T-helper 1 cell treated with Interleukin-12 subunit alpha and Interleukin-12 subunit beta and Interleukin-4 antibody, amounts not matched to agents 30 μg/mL and 1 μg/mL, for 36 hours (primary cell): ENCODE results near the gene UNKL.

Experiments used
- H3K27ac Mint-ChIP-seq: one replicate; pipeline ENCODE4 v1.8.0; 2021; ENCODE audit warnings: mild to moderate bottlenecking, mixed read lengths
- H3K27me3 Mint-ChIP-seq: one replicate; pipeline ENCODE4 v1.8.0; 2021; ENCODE audit warnings: low read depth, mixed read lengths
- H3K36me3 Mint-ChIP-seq: one replicate; pipeline ENCODE4 v1.8.0; 2021; ENCODE audit warnings: low read depth, mixed read lengths
- H3K4me1 Mint-ChIP-seq: one replicate; pipeline ENCODE4 v1.8.0; 2021; ENCODE audit warnings: low read depth, mixed read lengths
- H3K4me3 Mint-ChIP-seq: one replicate; pipeline ENCODE4 v1.8.0; 2021; ENCODE audit warnings: mild to moderate bottlenecking, moderate library complexity, mixed read lengths
- H3K9me3 Mint-ChIP-seq: one replicate; pipeline ENCODE4 v1.8.0; 2021; ENCODE audit warnings: mixed read lengths

Gene UNKL

DNA sequence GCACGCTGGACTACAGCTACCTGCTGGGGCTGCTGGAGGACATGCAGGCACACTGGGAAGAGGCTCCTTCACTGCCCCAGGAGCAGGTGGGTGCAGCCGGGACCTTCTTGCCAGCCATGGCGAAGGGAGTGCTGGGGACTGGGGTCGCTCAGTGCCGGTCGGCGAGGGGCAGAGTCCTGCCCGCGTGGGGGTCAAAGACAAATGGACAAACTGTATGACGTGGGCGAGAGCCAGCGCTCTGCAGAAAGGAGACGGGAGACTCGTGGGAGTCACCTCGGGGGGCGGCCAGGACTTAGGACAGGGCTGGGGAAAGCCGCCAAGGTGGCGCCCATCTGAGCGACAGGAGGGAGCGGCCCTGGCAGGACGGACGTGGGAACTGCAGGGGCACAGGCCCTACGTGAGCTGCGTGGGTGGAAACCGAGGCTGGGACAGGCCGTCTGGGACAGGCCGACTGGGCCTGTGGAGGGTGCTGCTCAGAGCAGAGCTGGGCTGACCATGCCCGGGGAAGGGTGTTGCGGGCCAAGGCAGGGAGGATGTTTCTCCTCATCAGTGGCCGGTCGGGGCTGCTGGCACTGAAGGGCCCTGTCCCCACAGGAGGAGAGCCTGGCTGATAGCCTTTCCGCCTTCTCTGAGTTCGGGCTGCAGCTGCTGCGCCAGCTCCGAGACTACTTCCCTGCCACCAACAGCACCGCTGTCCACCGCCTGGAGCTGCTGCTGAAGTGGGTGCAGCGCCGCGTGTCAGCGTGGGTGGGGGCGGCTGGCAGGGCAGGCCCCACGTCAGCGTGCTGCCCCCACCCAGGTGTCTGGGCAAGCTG, 70.9 kb downstream of the UNKL start:
- Mint-ChIP-seq H3K27ac (peak overlapping the region; percentile 53), H3K4me1 (peaks cover 10% of the 10 kb centered on the region), H3K4me3 (peak overlapping the region; percentile 48), H3K36me3 (no peaks in the 10 kb centered on the region), H3K27me3 (no peaks in the 10 kb centered on the region), H3K9me3 (no peaks in the 10 kb centered on the region)

GRCh38 chr16:1342526-1343427, 71.7 kb downstream of the UNKL start:
- Mint-ChIP-seq H3K9me3 (no peaks in the 10 kb centered on the region), H3K36me3 (no peaks in the 10 kb centered on the region), H3K27ac (peak overlapping the region; percentile 53), H3K4me3 (peak overlapping the region; percentile 48), H3K27me3 (no peaks in the 10 kb centered on the region), H3K4me1 (peaks cover 10% of the 10 kb centered on the region)

GRCh38 chr16:1341495-1342420, 72.7 kb downstream of the UNKL start:
- no peak overlapping the region for H3K4me3 Mint-ChIP-seq
- H3K9me3 Mint-ChIP-seq = no peaks in the 10 kb centered on the region
- H3K36me3 Mint-ChIP-seq = no peaks in the 10 kb centered on the region
- peaks cover under 1% of the 10 kb centered on the region for H3K27me3 Mint-ChIP-seq
- H3K27ac Mint-ChIP-seq = no peak overlapping the region
- H3K4me1 Mint-ChIP-seq = peaks cover 10% of the 10 kb centered on the region

DNA sequence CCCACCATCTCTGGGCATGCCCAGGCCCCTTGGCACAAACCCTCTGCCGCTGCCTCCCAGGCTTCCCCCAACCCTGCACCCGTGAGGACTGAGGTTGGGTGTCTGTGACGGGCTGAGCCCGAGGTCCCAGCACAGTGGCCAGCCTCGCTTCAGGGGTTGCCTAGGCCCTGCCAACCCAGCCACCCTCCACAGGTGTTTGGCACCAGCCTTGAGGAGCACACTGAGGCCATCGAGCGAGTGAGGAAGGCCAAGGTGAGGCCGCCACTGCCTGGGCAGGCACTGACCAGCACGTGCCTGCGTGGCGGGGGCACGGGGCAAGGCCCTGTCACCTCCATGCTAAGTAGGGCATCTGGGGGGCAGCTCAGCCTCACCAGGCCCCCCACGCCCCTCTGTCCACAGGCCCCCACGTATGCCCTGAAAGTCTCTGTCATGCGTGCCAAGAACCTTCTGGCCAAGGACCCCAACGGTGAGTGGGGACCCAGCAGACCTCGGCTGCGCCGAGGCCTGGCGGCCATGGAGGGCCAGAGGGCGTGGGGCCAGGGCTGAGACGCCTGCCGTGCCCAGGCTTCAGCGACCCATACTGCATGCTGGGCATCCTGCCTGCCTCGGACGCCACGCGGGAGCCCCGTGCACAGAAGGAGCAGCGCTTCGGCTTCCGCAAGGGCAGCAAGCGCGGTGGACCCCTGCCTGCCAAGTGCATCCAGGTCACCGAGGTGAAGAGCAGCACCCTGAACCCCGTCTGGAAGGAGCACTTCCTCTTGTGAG, 73.6 kb downstream of the UNKL start:
- H3K27me3 Mint-ChIP-seq = peaks cover 9% of the 10 kb centered on the region
- no peaks in the 10 kb centered on the region for H3K9me3 Mint-ChIP-seq
- H3K27ac Mint-ChIP-seq = no peak overlapping the region
- peaks cover 12% of the 10 kb centered on the region for H3K4me1 Mint-ChIP-seq
- H3K36me3 Mint-ChIP-seq = no peaks in the 10 kb centered on the region
- no peak overlapping the region for H3K4me3 Mint-ChIP-seq

DNA sequence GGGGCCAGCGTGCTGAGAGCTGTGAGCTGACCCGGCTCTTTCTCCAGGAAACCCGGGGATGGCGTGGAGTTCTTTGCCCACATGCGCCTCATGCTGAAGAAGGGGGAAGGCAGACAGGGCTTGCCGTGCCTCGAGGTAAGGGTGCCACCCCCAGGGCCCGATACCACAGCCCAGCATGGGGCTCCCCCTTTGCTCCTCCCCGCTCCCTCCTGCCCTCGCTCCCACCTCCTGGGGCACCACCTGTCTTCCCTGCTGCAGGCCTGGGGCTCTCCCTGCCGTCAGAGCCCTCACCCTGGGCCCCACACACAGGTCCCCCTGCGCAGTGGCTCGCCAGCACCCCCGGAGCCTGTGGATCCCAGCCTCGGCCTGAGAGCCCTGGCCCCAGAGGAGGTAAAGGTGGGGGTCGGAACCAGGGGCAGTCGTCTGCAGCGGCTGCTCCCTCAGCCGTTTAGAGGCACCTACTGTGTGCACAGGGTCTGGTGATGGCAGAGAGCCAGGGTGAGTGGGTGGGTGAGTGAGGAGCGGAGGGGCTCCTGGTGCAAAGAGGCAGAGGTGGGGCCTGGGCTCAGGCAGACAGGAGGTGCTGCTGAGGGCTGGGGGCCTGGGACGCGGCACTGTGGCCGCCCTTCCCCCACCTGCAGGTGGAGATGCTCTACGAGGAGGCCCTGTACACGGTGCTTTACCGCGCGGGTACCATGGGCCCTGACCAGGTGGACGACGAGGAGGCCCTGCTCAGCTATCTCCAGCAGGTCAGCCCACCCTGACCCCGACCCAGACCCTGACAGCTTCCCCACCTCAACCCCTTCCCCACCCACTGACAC, 75.4 kb downstream of the UNKL start:
- H3K27me3 Mint-ChIP-seq = peaks cover 21% of the 10 kb centered on the region
- H3K4me1 Mint-ChIP-seq = peaks cover 12% of the 10 kb centered on the region
- H3K9me3 Mint-ChIP-seq = no peaks in the 10 kb centered on the region
- H3K4me3 Mint-ChIP-seq = no peak overlapping the region
- H3K27ac Mint-ChIP-seq = no peak overlapping the region
- H3K36me3 Mint-ChIP-seq = no peaks in the 10 kb centered on the region

- H3K4me1 Mint-ChIP-seq = peaks cover 8% of the 10 kb centered on the region
- H3K27me3 Mint-ChIP-seq = peaks cover 21% of the 10 kb centered on the region
- no peaks in the 10 kb centered on the region for H3K9me3 Mint-ChIP-seq
- no peak overlapping the region for H3K27ac Mint-ChIP-seq
- H3K4me3 Mint-ChIP-seq = no peak overlapping the region
- H3K36me3 Mint-ChIP-seq = no peaks in the 10 kb centered on the region
Observed at GRCh38 chr16:1338119-1338730, 76.3 kb downstream of the UNKL start.

GRCh38 chr16:1337486-1337885, 77.0 kb downstream of the UNKL start:
- Mint-ChIP-seq H3K4me3 (no peak overlapping the region), H3K9me3 (no peaks in the 10 kb centered on the region), H3K4me1 (peaks cover 5% of the 10 kb centered on the region), H3K36me3 (no peaks in the 10 kb centered on the region), H3K27me3 (peaks cover 25% of the 10 kb centered on the region), H3K27ac (no peak overlapping the region)

GRCh38 chr16:1336619-1337018, 77.9 kb downstream of the UNKL start:
- H3K4me3 Mint-ChIP-seq = no peak overlapping the region
- peaks cover 8% of the 10 kb centered on the region for H3K4me1 Mint-ChIP-seq
- peaks cover 33% of the 10 kb centered on the region for H3K27me3 Mint-ChIP-seq
- H3K9me3 Mint-ChIP-seq = no peaks in the 10 kb centered on the region
- no peak overlapping the region for H3K27ac Mint-ChIP-seq
- H3K36me3 Mint-ChIP-seq = no peaks in the 10 kb centered on the region

DNA sequence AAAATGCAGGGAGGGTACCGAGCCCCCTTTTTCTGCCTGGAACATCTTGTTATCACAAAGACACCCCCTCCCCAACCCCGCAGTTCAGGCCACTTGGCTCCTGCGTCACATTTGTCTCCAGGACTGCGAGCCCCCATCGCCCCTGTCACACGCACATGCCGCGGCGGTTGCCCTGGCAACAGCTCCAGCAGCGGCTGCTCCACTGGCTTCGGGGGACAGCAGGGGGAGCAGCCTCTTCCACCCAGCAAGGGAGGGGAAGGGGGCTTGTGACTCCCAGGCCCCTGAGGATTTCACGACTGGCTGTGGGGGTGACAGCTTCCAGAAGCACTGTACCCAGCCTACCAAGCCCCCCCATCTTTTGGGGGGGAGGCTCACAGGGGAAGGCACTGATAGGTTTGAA, 78.5 kb downstream of the UNKL start:
- Mint-ChIP-seq H3K4me1 (peaks cover 9% of the 10 kb centered on the region), H3K4me3 (no peak overlapping the region), H3K27ac (no peak overlapping the region), H3K27me3 (peaks cover 34% of the 10 kb centered on the region), H3K36me3 (no peaks in the 10 kb centered on the region), H3K9me3 (no peaks in the 10 kb centered on the region)

DNA sequence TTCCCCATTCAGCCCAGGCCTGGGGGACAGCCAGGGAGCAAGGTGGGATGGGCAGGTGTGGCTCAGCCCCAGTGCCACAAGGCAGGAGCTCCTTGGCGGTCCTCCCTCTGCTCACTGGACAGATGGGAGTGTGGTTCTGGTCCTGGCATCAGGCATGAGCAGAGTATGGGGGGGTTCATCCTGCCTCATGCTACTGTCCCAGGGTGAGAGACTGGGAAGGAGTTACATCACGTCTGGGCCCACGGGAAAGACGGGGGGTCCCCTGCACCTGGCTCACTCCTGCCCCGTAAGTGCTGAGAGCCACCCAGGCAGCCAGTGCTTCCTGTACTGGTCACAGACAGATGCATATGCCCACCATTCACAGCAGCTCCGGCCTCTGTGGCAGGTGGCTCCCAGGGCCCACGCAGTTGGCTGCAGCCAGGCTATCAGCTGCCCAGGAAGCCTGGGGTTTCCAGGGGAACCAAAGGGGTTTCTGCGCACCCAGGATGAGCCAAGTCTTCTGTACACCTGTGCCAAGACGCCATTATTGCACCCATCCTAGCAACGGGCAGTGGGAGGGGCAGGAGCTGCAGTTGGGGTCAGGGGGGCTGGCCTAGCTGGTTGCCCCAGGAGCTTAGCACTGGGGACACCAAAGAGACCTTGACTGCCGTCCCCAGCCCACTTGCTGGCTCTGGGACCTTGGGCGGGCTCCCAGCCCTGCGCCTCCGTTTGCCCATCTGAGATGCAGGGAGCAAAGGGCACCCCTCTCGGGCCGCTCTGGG, 79.1 kb downstream of the UNKL start:
- H3K27me3 Mint-ChIP-seq = peaks cover 34% of the 10 kb centered on the region

GRCh38 chr16:1334739-1335138, 79.8 kb downstream of the UNKL start:
- Mint-ChIP-seq H3K9me3 (no peaks in the 10 kb centered on the region), H3K4me3 (no peak overlapping the region), H3K27ac (no peak overlapping the region), H3K27me3 (peaks cover 34% of the 10 kb centered on the region), H3K4me1 (peaks cover 9% of the 10 kb centered on the region), H3K36me3 (no peaks in the 10 kb centered on the region)

More for the DNA sequence above, 79.1 kb downstream of the UNKL start:
- H3K36me3 Mint-ChIP-seq = no peaks in the 10 kb centered on the region
- no peak overlapping the region for H3K27ac Mint-ChIP-seq
- no peak overlapping the region for H3K4me3 Mint-ChIP-seq
- H3K4me1 Mint-ChIP-seq = peaks cover 9% of the 10 kb centered on the region
- H3K9me3 Mint-ChIP-seq = no peaks in the 10 kb centered on the region
